ENCODE results near the gene GDF15.

GRCh38 chr19:18364826-18365528, 21.0 kb upstream of the GDF15 start:
- TF ChIP-seq GATA2 (CRISPR knock-in tag; IDR thresholded peaks at IDR 0.05) (peak; percentile 80), CTCF (IDR thresholded peaks at IDR 0.05) (no peak)
